Vagina (tissue), 2 donors: Measurements from ENCODE around the gene PRDM5.

Source experiments
- CTCF ChIP-seq, 3 experiments: fragments of 450-650 bp in 2 of 3; fragments of 200-600 bp in 1 of 3; sonication (generic) in 1 of 3; IDR thresholded peaks; one replicate each; pipeline ENCODE4 v1.5.1; 2017 to 2019; ENCODE audit warnings: antibody characterized with exemption in 3 of 3, mild to moderate bottlenecking in 2 of 3, moderate library complexity in 2 of 3
- POLR2A ChIP-seq, 2 donors: fragments of 450-650 bp; IDR thresholded peaks; one replicate each; pipeline ENCODE4 v1.6.1; 2017; ENCODE audit warnings: antibody characterized with exemption in 2 of 2, mild to moderate bottlenecking in 2 of 2, moderate library complexity in 2 of 2
- POLR2AphosphoS5 ChIP-seq, 2 donors: sonication (generic); formaldehyde crosslinking; IDR thresholded peaks; one replicate each; pipeline ENCODE4 v1.9.0; 2017; ENCODE audit warnings: antibody characterized with exemption in 2 of 2, mild to moderate bottlenecking in 2 of 2, low read depth in 1 of 2; ENCODE audit not compliant: insufficient read depth in 1 of 2

GRCh38 chr4:120942776-120943175 lies 20.2 kb upstream of the PRDM5 start:
- TF ChIP-seq CTCF (IDR thresholded peaks at IDR 0.05) = no peak
- no peak for TF ChIP-seq POLR2AphosphoS5 (IDR thresholded peaks at IDR 0.05; ENCODE audit: insufficient read depth in 1 of 2, low read depth in 1 of 2)
- TF ChIP-seq POLR2A (IDR thresholded peaks at IDR 0.05) = no peak
